Hepatocyte (in vitro differentiated cells): ENCODE results near the gene POLR1C. TPM values are rescaled to one million over a fixed set of nuclear protein-coding genes. Genes with fewer than 3 reads are reported as not detected.

Source experiments
- DNase-seq: peaks from one replicate; pipeline ENCODE4 v3.0.0-alpha.2; 2016; ENCODE audit warnings: low spot score
- H2AFZ ChIP-seq: fragments of 200-600 bp; sonication (generic); 2 replicates; pipeline ENCODE4 v1.6.0; 2016; ENCODE audit warnings: antibody characterized with exemption, mild to moderate bottlenecking
- H3K27ac ChIP-seq: fragments of 200-600 bp; sonication (generic); 2 replicates; pipeline ENCODE4 v1.5.1; 2016; ENCODE audit warnings: mild to moderate bottlenecking
- H3K27me3 ChIP-seq: fragments of 200-600 bp; sonication (generic); 2 replicates; pipeline ENCODE4 v1.6.1; 2016
- H3K36me3 ChIP-seq: fragments of 200-600 bp; sonication (generic); replicated peaks from 2 replicates; pipeline ENCODE4 v1.5.1; 2016; ENCODE audit warnings: low read depth; ENCODE audit not compliant: insufficient read depth
- H3K4me1 ChIP-seq: fragments of 200-600 bp; sonication (generic); 2 replicates; pipeline ENCODE4 v1.5.1; 2016; ENCODE audit warnings: mild to moderate bottlenecking, moderate library complexity; ENCODE audit not compliant: insufficient read depth
- H3K4me2 ChIP-seq: fragments of 200-600 bp; sonication (generic); 2 replicates; pipeline ENCODE4 v1.6.0; 2016
- H3K4me3 ChIP-seq: fragments of 200-600 bp; sonication (generic); 2 replicates; pipeline ENCODE4 v1.5.1; 2016; ENCODE audit warnings: mild to moderate bottlenecking
- H3K79me2 ChIP-seq: fragments of 200-600 bp; sonication (generic); 2 replicates; pipeline ENCODE4 v1.6.0; 2017; ENCODE audit warnings: mild to moderate bottlenecking
- H3K9me2 ChIP-seq: fragments of 200-600 bp; sonication (generic); replicated peaks from 2 replicates; pipeline ENCODE4 v1.6.0; 2017; ENCODE audit warnings: mild to moderate bottlenecking; ENCODE audit not compliant: insufficient read depth
- H3K9me3 ChIP-seq: fragments of 200-600 bp; sonication (generic); 2 replicates; pipeline ENCODE4 v1.5.1; 2016; ENCODE audit warnings: low read depth, mild to moderate bottlenecking
- H4K20me1 ChIP-seq: fragments of 200-600 bp; sonication (generic); 2 replicates; pipeline ENCODE4 v1.6.0; 2016; ENCODE audit warnings: mild to moderate bottlenecking; ENCODE audit not compliant: insufficient read depth, poor library complexity, severe bottlenecking
- EZH2 ChIP-seq: fragments of 200-600 bp; sonication (generic); IDR thresholded peaks from 2 replicates; pipeline ENCODE4 v1.6.1; 2016; ENCODE audit warnings: antibody characterized with exemption, mild to moderate bottlenecking, borderline replicate concordance
- EZH2phosphoT487 ChIP-seq: fragments of 200-600 bp; sonication (generic); IDR thresholded peaks from one replicate; pipeline ENCODE4 v1.6.1; 2018; ENCODE audit warnings: antibody characterized with exemption, mild to moderate bottlenecking, low read depth, moderate library complexity; ENCODE audit not compliant: unreplicated experiment, severe bottlenecking
- WGBS: methylation state at CpG from one replicate; pipeline ENCODE4 v1.1.6; 2016; ENCODE audit warnings: low lambda C conversion rate; ENCODE audit errors: missing lambda C conversion rate; 5-methylcytosine and 5-hydroxymethylcytosine counted together
- polyA plus RNA-seq: library from polyadenylated mRNA; unstranded; fragments of >200 nt; fragmentation: Nextera tagmentation; extraction: Ambion mirVana; gene quantifications from 2 replicates; pipeline ENCODE4 v1.2.1, GENCODE V29; 2016
- total RNA-seq: library from RNA; depleted of rRNA; stranded (reverse); fragments of >200 nt; gene quantifications from 2 replicates; pipeline ENCODE4 v1.2.3, GENCODE V29; 2014
- TF ChIP-seq, protein P1 (sequence below): fragments of 200-600 bp; sonication (generic); IDR thresholded peaks from 2 replicates; pipeline ENCODE4 v1.5.1; 2016; ENCODE audit warnings: antibody characterized with exemption, mild to moderate bottlenecking; ENCODE audit not compliant: poor library complexity

Gene POLR1C
- total and polyA plus RNA-seq, 2 experiments from 2014 or later, result 26.1 to 36.2 TPM

DNA sequence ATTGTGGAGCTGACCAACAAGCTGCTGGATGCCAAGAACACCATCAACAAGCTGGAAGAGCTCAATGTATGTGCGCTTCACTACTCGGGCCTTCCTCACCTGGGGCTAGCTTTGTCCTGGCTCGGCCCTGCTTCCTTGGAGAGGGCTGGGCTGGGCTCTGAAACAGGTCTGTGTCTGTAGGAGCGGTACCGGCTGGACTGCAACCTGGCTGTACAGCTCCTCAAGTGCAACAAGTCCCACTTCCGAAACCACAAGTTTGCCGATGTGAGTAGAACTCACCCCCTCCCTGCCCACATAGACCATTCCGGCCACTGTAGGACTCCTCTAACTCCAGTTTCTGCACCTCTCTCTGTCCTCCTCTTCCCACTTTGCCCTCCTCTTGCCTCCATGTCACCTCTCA, 13.4 kb upstream of the POLR1C start:
- H3K9me2 ChIP-seq, result no peaks in the 10 kb centered on the region
- H3K9me3 ChIP-seq, result no peaks in the 10 kb centered on the region
- peaks cover 4% of the 10 kb centered on the region for H3K4me1 ChIP-seq
- no peak overlapping the region for H3K4me3 ChIP-seq
- H3K36me3 ChIP-seq, result no peaks in the 10 kb centered on the region
- no peaks in the 10 kb centered on the region for H3K79me2 ChIP-seq
- no peaks in the 10 kb centered on the region for H4K20me1 ChIP-seq
- TF ChIP-seq EZH2phosphoT487 (no peak), EZH2 (no peak)
- TF ChIP-seq, protein P1, sequence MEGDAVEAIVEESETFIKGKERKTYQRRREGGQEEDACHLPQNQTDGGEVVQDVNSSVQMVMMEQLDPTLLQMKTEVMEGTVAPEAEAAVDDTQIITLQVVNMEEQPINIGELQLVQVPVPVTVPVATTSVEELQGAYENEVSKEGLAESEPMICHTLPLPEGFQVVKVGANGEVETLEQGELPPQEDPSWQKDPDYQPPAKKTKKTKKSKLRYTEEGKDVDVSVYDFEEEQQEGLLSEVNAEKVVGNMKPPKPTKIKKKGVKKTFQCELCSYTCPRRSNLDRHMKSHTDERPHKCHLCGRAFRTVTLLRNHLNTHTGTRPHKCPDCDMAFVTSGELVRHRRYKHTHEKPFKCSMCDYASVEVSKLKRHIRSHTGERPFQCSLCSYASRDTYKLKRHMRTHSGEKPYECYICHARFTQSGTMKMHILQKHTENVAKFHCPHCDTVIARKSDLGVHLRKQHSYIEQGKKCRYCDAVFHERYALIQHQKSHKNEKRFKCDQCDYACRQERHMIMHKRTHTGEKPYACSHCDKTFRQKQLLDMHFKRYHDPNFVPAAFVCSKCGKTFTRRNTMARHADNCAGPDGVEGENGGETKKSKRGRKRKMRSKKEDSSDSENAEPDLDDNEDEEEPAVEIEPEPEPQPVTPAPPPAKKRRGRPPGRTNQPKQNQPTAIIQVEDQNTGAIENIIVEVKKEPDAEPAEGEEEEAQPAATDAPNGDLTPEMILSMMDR, result no peak
- no peak for DNase-seq
- H3K27ac ChIP-seq, result no peak overlapping the region
- WGBS, result 96% methylated on average over 8 of the region's 8 CpGs
- no peak overlapping the region for H2AFZ ChIP-seq
- H3K4me2 ChIP-seq, result no peak overlapping the region
- H3K27me3 ChIP-seq, result peaks cover under 1% of the 10 kb centered on the region

GRCh38 chr6:43504756-43505593, 11.9 kb upstream of the POLR1C start:
- Histone ChIP-seq H3K27me3 (peaks cover 12% of the 10 kb centered on the region), H3K79me2 (no peaks in the 10 kb centered on the region), H3K36me3 (no peaks in the 10 kb centered on the region), H3K9me2 (no peaks in the 10 kb centered on the region), H3K9me3 (no peaks in the 10 kb centered on the region), H3K4me1 (peaks cover 9% of the 10 kb centered on the region), H4K20me1 (no peaks in the 10 kb centered on the region), H3K4me3 (no peak overlapping the region), H2AFZ (no peak overlapping the region), H3K4me2 (no peak overlapping the region), H3K27ac (no peak overlapping the region)
- WGBS, result 98% methylated on average over 19 of the region's 26 CpGs
- no peak for DNase-seq
- TF ChIP-seq, protein P1, result no peak
- TF ChIP-seq EZH2phosphoT487, result no peak
- no peak for TF ChIP-seq EZH2

DNA sequence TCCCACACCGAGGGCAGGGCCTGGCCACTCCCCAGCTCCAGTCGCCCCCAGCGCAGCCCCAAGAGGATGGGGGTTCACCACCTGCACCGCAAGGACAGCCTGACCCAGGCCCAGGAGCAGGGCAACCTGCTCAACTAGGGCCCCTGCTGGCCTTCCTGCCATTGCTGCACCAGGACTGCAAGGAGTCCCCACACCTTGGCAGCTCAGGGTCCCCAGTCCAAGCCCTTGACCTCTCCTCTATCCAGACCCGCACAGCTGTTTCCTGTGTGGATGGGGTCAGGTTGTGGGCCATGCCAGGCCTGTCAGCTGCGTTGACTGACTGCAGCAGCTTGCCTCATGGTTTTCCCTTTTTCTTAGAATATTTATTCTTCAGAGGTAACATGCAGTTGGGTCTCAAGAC, 11.2 kb upstream of the POLR1C start:
- Histone ChIP-seq H3K4me1 (peaks cover 14% of the 10 kb centered on the region), H3K9me3 (no peaks in the 10 kb centered on the region), H3K9me2 (no peaks in the 10 kb centered on the region), H4K20me1 (no peaks in the 10 kb centered on the region), H3K4me3 (no peak overlapping the region), H3K27me3 (peaks cover 12% of the 10 kb centered on the region), H2AFZ (no peak overlapping the region), H3K36me3 (no peaks in the 10 kb centered on the region), H3K4me2 (no peak overlapping the region), H3K79me2 (no peaks in the 10 kb centered on the region), H3K27ac (no peak overlapping the region)
- DNase-seq, result no peak
- WGBS, result 95% methylated on average over 6 of the region's 6 CpGs
- TF ChIP-seq, protein P1, result no peak
- TF ChIP-seq EZH2phosphoT487, result no peak
- no peak for TF ChIP-seq EZH2
